ENCODE measurements around the gene NUP93. TPM values are rescaled to one million over a fixed set of nuclear protein-coding genes. Genes with fewer than 3 reads are reported as not detected.
"Not testable (repeated sequence)": the region's sequence is repeated elsewhere in the genome, so short reads cannot be mapped to it uniquely, and the experiment has no call there.

NUP93 gene
- total and polyA plus RNA-seq, 5 experiments from 2014 or later: 66.6 to 104 (median 82.5) TPM

DNA sequence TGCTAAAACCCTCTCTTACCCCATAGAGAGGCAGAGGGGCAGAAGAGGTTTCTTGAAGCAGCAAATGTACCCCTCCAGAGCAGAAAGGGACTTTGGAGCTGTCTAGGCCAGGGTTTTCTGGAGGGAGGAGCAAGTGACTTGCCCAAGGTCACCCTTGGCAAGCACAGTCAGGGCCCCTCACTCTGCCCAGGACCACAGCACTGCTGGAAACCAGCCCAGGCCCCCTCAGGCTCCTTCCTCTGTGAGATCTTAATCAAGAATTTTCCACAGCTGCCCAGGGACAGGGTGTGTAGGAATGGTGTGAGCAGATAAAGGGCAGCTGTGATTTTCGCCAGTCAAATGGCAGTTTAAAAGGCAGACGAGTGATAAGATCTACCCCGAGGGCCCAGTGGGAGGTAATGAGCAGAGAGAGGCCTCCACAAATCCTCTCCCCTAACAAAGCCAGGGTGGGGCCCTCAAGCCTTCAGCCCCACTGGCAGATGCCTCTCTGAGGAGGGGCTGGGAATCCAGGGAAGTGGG lies 131.2 kb downstream of the NUP93 start:
- Mint-ChIP-seq H3K36me3 (no peaks in the 10 kb centered on the region), H3K4me1 (peaks cover 26 to 61% (median 46%) of the 10 kb centered on the region in 4 donors), H3K4me3 (peak overlapping the region in 7 of 10 donors; percentile 37 to 87 (median 72)), H3K27me3 (no peaks in the 10 kb centered on the region), H3K9me3 (no peaks in the 10 kb centered on the region), H3K27ac (peak overlapping the region in 9 of 10 donors; percentile 90 to 97 (median 94))
- DNase-seq (no peak), ATAC-seq (no peak)
- POLR2A ChIA-PET: interaction anchor here (1.0 to 4.2 kb wide), 5 partner anchors 8 to 179 kb away, joined by 3 to 20 read pairs (median 4); partner anchors contain the start of genes HERPUD1 and MT1X

DNA sequence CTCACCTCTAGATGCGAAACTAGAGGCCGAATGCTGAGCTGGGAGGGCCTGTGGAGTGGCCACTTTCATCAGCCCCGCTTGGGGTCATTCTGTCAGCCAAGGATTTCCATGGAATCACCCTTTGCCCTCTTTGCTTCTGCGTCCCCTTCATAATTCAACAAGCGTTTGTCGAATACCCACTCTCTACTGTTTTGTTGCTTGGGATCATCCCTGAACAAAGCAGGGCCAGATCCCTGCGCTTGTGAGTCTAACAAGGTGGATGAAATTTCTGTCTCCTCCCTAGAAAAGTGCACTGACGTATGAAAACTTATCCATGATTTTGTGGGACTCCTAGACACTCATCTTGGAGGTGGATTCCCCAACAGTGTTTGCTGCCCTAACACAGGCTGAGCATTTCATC lies 131.8 kb downstream of the NUP93 start:
- Mint-ChIP-seq H3K27me3 (no peaks in the 10 kb centered on the region), H3K9me3 (no peaks in the 10 kb centered on the region), H3K4me1 (peaks cover 26 to 61% (median 46%) of the 10 kb centered on the region in 4 donors), H3K27ac (peak overlapping the region in 8 of 10 donors; percentile 78 to 97 (median 92)), H3K4me3 (no peak overlapping the region), H3K36me3 (no peaks in the 10 kb centered on the region)
- no peak for ATAC-seq
- POLR2A ChIA-PET: interaction anchor here (1.0 to 2.8 kb wide), 3 partner anchors 24 to 180 kb away, joined by 3 to 9 read pairs (median 3); partner anchors contain the start of genes HERPUD1 and MT1X
- no peak for DNase-seq

DNA sequence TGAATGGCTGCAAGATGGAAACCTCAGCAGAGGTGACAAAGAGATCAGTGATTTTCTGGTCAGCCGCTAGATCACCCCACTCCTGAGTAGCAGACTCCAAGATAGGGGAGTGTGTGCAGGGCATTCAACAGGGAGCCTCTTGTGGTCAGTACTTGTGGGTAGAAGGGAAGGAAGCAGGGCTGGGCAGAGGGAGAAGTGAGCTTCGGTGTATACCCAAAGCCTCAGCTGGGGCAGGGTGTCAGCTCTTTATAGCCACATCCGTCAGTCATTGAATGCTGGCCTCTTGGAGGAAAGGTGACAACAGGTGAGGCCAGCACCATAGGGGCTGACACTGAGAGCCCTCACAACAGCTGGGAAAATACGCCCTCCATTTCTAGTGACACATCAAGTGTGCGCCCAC lies 132.8 kb downstream of the NUP93 start:
- no peaks in the 10 kb centered on the region for H3K36me3 Mint-ChIP-seq
- POLR2A ChIA-PET: interaction anchor here (0.6 to 2.8 kb wide), 4 partner anchors 10 to 74 kb away, joined by 3 to 9 read pairs (median 3); partner anchors contain the start of gene HERPUD1
- DNase-seq (no peak), ATAC-seq (no peak)
- H3K9me3 Mint-ChIP-seq: no peaks in the 10 kb centered on the region
- peaks cover 34 to 62% (median 51%) of the 10 kb centered on the region in 4 donors for H3K4me1 Mint-ChIP-seq
- no peaks in the 10 kb centered on the region for H3K27me3 Mint-ChIP-seq
- H3K4me3 Mint-ChIP-seq: peak overlapping the region in 3 of 10 donors; percentile 26 to 58 (median 55)
- H3K27ac Mint-ChIP-seq: peak overlapping the region in 8 of 10 donors; percentile 18 to 94 (median 80)

DNA sequence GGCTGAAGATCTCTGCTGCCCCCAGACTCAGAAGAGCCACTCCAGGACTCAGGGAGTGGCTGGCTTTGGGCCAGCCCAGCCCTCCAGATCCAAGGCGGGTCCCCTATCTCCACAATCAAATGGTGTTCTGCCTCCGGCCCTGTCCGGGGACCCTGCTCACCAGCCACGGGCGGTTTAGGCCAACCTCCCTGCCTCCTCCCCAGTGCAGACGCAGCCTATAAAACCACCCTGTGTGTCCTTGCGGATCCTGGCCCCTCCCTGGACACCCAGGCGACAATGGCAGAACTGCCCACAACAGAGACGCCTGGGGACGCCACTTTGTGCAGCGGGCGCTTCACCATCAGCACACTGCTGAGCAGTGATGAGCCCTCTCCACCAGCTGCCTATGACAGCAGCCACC lies 135.0 kb downstream of the NUP93 start, which contains the start of gene SLC12A3:
SLC12A3 (plus strand) TSS at position 248 of the 400 bp plus-strand sequence; CDS start at position 277, 29 bp downstream.
- POLR2A ChIA-PET: no interaction called here
- H3K36me3 Mint-ChIP-seq: no peaks in the 10 kb centered on the region
- no peaks in the 10 kb centered on the region for H3K9me3 Mint-ChIP-seq
- DNase-seq: no peak
- H3K27ac Mint-ChIP-seq: peak within 1 kb of the TSS in 5 of 10 donors; percentile 29 to 68 (median 48)
- ATAC-seq: no peak
- no peak within 1 kb of the TSS for H3K4me3 Mint-ChIP-seq
- H3K4me1 Mint-ChIP-seq: peaks cover 29 to 47% (median 38%) of the 10 kb centered on the region in 4 donors
- H3K27me3 Mint-ChIP-seq: no peaks in the 10 kb centered on the region

DNA sequence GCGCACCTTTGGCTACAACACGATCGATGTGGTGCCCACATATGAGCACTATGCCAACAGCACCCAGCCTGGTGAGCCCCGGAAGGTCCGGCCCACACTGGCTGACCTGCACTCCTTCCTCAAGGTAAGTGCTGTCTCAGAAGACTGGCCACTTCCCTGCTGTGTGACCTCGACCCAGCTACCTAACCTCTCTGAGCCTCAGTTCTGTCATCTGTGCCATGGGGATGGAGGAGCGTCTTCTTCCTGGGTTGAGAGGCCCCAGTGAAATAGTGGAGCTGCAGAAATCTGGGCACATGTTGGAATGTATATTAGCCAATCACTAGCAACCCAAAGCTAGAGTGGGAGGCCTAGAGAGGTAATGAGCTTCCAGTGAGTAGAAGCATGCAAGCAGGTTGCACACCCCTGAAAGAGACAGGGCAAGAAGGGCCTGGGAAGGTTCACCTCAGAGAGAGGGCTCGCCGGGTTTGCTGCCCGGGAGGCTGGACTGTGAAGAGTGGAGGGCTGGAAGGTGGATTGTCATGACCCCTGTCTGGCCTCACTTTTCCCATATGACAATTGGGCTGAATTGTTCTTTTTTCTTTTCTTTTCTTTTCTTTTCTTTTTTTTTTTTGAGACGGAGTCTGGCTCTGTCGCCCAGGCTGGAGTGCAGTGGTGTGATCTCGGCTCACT lies 135.6 kb downstream of the NUP93 start:
- POLR2A ChIA-PET: interaction anchor here (1.1 kb wide), 1 partner anchor 69 kb away, joined by 3 read pairs; no protein-coding TSS in a partner anchor
- no peaks in the 10 kb centered on the region for H3K27me3 Mint-ChIP-seq

DNA sequence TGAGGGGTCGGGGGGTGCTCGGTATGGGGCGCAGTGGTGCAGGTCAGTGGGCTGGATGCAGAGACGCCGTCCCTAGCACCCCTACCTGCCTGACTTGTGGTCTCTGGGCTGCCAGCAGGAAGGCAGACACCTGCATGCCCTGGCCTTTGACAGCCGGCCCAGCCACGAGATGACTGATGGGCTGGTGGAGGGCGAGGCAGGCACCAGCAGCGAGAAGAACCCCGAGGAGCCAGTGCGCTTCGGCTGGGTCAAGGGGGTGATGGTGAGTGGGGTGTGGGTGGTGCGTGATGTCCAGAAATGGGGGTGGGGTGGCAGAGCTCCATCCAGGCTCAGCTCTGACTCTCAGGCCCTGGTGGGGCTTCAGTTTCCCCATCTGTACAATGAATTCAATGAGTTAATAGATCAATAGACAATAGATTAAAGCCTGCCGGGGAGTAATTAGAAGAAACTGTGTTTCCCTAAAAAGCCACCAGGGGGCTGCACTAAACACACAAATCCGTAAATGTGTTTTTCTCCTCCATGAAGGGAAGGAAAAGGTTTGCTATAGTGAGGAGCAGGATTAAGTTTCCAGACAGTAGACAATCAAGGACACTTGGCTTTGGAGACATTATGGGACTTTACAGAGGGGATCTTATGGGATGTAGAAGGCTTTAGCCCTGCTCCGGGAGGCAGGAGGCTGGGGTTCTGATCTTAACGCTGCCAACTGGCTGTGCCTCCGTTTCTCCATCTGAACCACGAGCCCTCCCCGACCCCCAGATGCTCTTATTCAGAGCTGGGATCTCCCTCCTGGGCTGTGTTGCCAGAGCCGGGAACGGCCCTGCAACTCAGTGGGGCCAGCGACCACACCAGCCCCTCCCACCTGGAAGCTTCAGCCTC lies 137.3 kb downstream of the NUP93 start:
- no peaks in the 10 kb centered on the region for H3K9me3 Mint-ChIP-seq
- peaks cover 14 to 33% (median 18%) of the 10 kb centered on the region in 4 donors for H3K4me1 Mint-ChIP-seq
- H3K27ac Mint-ChIP-seq: peak overlapping the region in 4 of 10 donors; percentile 49 to 54 (median 50)
- H3K27me3 Mint-ChIP-seq: no peaks in the 10 kb centered on the region
- DNase-seq (peak in 7 of 10 donors; percentile 23 to 67 (median 46)), ATAC-seq (peak; percentile 30 to 41)
- POLR2A ChIA-PET: interaction anchor here (1.0 to 2.1 kb wide), 3 partner anchors 65 to 81 kb away, joined by 3 to 7 read pairs (median 3); partner anchors contain the start of gene HERPUD1
- no peak overlapping the region for H3K4me3 Mint-ChIP-seq
- H3K36me3 Mint-ChIP-seq: no peaks in the 10 kb centered on the region

More for the DNA sequence above, 135.6 kb downstream of the NUP93 start:
- Mint-ChIP-seq H3K9me3 (no peaks in the 10 kb centered on the region), H3K27ac (peak overlapping the region in 2 of 10 donors; percentile 48 to 68), H3K4me3 (no peak overlapping the region), H3K36me3 (no peaks in the 10 kb centered on the region), H3K4me1 (peaks cover 23 to 45% (median 32%) of the 10 kb centered on the region in 4 donors)
- no peak for ATAC-seq
- DNase-seq: no peak

DNA sequence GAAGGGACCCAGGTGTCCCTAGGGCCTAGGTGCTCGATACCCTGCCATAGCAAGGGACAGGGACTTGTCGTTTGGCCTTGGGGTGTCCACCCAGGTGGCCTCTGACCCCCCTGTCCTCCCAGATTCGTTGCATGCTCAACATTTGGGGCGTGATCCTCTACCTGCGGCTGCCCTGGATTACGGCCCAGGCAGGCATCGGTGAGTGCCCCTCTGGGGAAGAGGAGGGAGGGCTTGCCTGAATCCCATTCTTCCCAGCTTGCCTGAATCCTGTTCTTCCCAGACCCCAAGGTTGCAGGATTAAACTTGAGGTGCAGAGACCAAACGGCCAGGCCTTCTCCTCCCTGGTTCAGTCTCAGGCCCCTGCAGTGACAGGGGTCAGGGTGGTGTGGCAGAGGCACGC lies 138.2 kb downstream of the NUP93 start:
- Mint-ChIP-seq H3K27me3 (no peaks in the 10 kb centered on the region), H3K27ac (no peak overlapping the region), H3K4me3 (no peak overlapping the region), H3K4me1 (peaks cover 7 to 24% (median 8%) of the 10 kb centered on the region in 4 donors), H3K36me3 (no peaks in the 10 kb centered on the region), H3K9me3 (no peaks in the 10 kb centered on the region)
- POLR2A ChIA-PET: interaction anchor here (0.7 to 2.1 kb wide), 2 partner anchors 12 to 64 kb away, joined by 3 to 7 read pairs; partner anchors contain the start of gene HERPUD1
- no peak for ATAC-seq
- DNase-seq: no peak

DNA sequence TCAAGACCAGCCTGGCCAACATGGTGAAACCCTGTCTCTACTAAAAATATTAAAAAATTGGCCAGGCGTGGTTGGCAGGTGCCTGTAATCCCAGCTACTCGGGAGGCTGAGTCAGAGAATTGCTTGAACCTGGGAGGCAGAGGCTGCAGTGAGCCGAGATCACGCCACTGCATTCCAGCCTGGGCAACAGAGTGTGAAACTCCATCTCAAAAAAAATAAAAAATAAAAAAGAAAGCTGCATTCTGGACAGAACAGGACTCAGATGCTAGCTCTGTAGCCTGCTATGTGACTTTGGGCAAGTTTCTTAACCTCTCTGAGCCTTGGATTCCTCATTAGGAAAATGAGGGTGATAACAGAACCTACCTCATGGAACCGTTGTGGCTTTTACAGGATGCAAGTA lies 138.8 kb downstream of the NUP93 start:
- H3K4me1 Mint-ChIP-seq: peaks cover 6 to 19% (median 8%) of the 10 kb centered on the region in 4 donors
- H3K4me3 Mint-ChIP-seq, H3K27me3 Mint-ChIP-seq, H3K36me3 Mint-ChIP-seq, ATAC-seq, DNase-seq, H3K27ac Mint-ChIP-seq, H3K9me3 Mint-ChIP-seq: not testable (repeated sequence)
- POLR2A ChIA-PET: interaction anchor here (0.7 to 1.5 kb wide), 4 partner anchors 8 to 74 kb away, joined by 3 to 5 read pairs (median 4); partner anchors contain the start of gene HERPUD1

DNA sequence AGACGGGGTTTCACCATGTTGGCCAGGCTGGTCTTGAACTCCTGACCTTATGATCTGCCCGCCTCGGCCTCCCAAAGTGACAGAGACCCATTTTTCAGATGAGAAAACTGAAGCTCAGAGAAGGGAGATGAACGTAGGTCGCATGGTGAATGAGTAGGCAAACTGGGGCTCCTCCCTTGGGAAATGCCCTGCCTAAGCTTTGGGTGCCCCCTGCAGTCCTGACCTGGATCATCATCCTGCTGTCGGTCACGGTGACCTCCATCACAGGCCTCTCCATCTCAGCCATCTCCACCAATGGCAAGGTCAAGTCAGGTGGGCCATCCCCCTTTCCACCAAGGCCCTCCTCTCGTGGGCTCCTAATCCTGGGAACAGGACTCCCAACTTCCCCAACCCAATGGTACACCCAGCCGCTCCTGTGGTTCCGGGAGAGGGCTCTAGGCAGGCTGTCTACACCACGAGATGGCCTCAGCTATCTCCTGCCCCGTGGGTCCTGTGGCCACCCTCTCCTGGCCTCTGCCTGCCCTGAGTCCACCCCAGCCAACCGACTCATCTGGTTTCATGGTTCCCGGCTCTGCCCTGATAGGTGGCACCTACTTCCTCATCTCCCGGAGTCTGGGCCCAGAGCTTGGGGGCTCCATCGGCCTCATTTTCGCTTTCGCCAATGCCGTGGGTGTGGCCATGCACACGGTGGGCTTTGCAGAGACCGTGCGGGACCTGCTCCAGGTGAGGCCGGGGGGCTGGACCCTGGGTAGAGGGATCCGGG lies 139.8 kb downstream of the NUP93 start:
- no peak overlapping the region for H3K4me3 Mint-ChIP-seq
- POLR2A ChIA-PET: interaction anchor here (0.8 to 1.5 kb wide), 3 partner anchors 9 to 75 kb away, joined by 4 to 5 read pairs (median 4); partner anchors contain the start of gene HERPUD1
- H3K36me3 Mint-ChIP-seq: no peaks in the 10 kb centered on the region
- peaks cover 6 to 19% (median 7%) of the 10 kb centered on the region in 4 donors for H3K4me1 Mint-ChIP-seq
- DNase-seq (peak in 3 of 10 donors; percentile 12 to 71 (median 13)), ATAC-seq (peak; percentile 67 to 82)
- H3K27ac Mint-ChIP-seq: peak overlapping the region in 2 of 10 donors; percentile 18 to 38
- no peaks in the 10 kb centered on the region for H3K9me3 Mint-ChIP-seq
- H3K27me3 Mint-ChIP-seq: no peaks in the 10 kb centered on the region

DNA sequence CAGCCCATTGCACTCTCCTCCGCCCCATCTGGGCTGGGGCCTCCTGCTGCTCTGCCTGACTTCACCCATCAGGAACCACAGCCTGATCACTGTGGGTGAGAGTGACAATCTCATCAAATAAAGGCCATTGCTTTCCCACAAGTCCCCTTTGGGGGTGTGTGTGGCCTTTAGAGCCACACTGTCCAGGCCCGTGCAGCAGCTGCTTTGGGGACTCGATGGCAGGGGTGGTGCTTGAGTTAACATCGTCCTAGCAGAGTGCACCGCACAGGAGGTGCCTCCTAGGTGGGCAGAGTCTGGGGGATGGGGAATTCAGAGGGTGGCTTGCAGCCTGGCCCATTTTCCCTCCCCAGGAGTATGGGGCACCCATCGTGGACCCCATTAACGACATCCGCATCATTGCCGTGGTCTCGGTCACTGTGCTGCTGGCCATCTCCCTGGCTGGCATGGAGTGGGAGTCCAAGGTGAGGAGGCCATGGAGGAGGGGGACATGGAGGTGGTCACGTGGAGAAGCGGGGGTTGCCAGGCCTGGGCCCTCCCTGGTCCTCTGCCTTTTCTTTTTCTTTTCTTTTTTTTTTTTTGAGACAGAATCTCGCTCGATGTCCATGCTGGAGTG lies 140.5 kb downstream of the NUP93 start:
- DNase-seq: no peak
- POLR2A ChIA-PET: no interaction called here
- no peaks in the 10 kb centered on the region for H3K36me3 Mint-ChIP-seq
- ATAC-seq: no peak
- H3K4me3 Mint-ChIP-seq: no peak overlapping the region
- H3K27ac Mint-ChIP-seq: peak overlapping the region in 1 of 10 donors; percentile 38
- no peaks in the 10 kb centered on the region for H3K9me3 Mint-ChIP-seq
- no peaks in the 10 kb centered on the region for H3K27me3 Mint-ChIP-seq
- peaks cover 5 to 19% (median 7%) of the 10 kb centered on the region in 4 donors for H3K4me1 Mint-ChIP-seq

DNA sequence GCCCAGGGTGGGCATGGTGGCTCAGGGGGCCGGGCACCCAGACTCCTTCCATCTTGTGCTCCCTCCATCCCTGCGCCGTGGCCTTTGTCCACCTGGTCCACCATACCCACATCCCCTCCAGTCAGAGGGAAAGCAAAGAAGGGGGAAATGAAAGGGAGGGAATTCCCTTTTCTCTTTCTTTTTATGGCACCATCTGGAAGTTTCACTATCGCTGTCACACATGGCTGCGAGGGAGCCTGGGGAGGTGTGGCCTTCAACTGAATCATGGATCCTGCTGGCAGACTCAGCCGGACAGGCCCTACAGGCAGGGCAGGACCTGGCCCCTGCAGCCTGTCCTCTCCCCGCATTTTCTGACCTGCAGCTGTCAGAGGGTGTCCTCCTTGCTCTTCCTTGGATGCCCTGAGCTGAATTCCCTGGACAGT lies 141.3 kb downstream of the NUP93 start:
- peaks cover 5 to 19% (median 7%) of the 10 kb centered on the region in 4 donors for H3K4me1 Mint-ChIP-seq
- H3K36me3 Mint-ChIP-seq: no peaks in the 10 kb centered on the region
- ATAC-seq: no peak
- peak overlapping the region in 1 of 10 donors; percentile 21 for H3K27ac Mint-ChIP-seq
- no peak overlapping the region for H3K4me3 Mint-ChIP-seq
- POLR2A ChIA-PET: no interaction called here
- DNase-seq: no peak
- no peaks in the 10 kb centered on the region for H3K9me3 Mint-ChIP-seq
- H3K27me3 Mint-ChIP-seq: no peaks in the 10 kb centered on the region

All from naive thymus-derived CD8-positive, alpha-beta T cell (primary cell).